Medulla oblongata (tissue), 1 donor: ENCODE results near the gene OTOG.

Source experiments
- DNase-seq: peaks from one replicate; pipeline ENCODE4 v3.0.0-alpha.2; 2015; ENCODE audit errors: extremely low spot score

OTOG gene

GRCh38 chr11:17630936-17631335, 83.9 kb downstream of the OTOG start:
- DNase-seq = no peak

- DNase-seq = no peak
Observed at GRCh38 chr11:17631702-17632365, 84.8 kb downstream of the OTOG start.

- DNase-seq = no peak
Observed at GRCh38 chr11:17633279-17633986, 86.4 kb downstream of the OTOG start.

- no peak for DNase-seq
Observed at GRCh38 chr11:17633987-17634775, 87.1 kb downstream of the OTOG start.

GRCh38 chr11:17634776-17635550, 87.9 kb downstream of the OTOG start:
- no peak for DNase-seq

GRCh38 chr11:17635551-17635938, 88.5 kb downstream of the OTOG start:
- DNase-seq = no peak

GRCh38 chr11:17636721-17637120, 89.7 kb downstream of the OTOG start:
- DNase-seq = no peak

GRCh38 chr11:17637901-17638300, 90.8 kb downstream of the OTOG start:
- no peak for DNase-seq

- DNase-seq = no peak
Observed at GRCh38 chr11:17638311-17638710, 91.3 kb downstream of the OTOG start.

GRCh38 chr11:17639091-17639490, 92.0 kb downstream of the OTOG start:
- no peak for DNase-seq

- DNase-seq = no peak
Observed at GRCh38 chr11:17639781-17640180, 92.7 kb downstream of the OTOG start.

- DNase-seq = no peak
Observed at GRCh38 chr11:17640493-17641164, 93.6 kb downstream of the OTOG start.

GRCh38 chr11:17641792-17642350, 94.8 kb downstream of the OTOG start:
- DNase-seq = no peak

- DNase-seq = no peak
Observed at GRCh38 chr11:17642370-17642769, 95.3 kb downstream of the OTOG start.

GRCh38 chr11:17642980-17643379, 95.9 kb downstream of the OTOG start:
- no peak for DNase-seq

- no peak for DNase-seq
Observed at GRCh38 chr11:17643506-17644405, 96.7 kb downstream of the OTOG start.

- DNase-seq = no peak
Observed at GRCh38 chr11:17645190-17645970, 98.3 kb downstream of the OTOG start.

GRCh38 chr11:17646451-17647145, 99.5 kb downstream of the OTOG start:
- no peak for DNase-seq

GRCh38 chr11:17648528-17648927, 101.5 kb downstream of the OTOG start:
- DNase-seq = no peak
